Keratinocyte (primary cell): ENCODE results near the gene C21orf91. TPM values are rescaled to one million over a fixed set of nuclear protein-coding genes. Genes with fewer than 3 reads are reported as not detected.
"Not testable (repeated sequence)": the region's sequence is repeated elsewhere in the genome, so short reads cannot be mapped to it uniquely, and the experiment has no call there.

Experiments
- DNase-seq: peaks from one replicate; pipeline ENCODE4 v3.0.0-alpha.2; 2011; ENCODE audit warnings: low read depth, missing footprints, low spot score
- FAIRE-seq: peaks from 2 replicates; lab custom pipeline; 2011; peaks lifted over from hg19 to GRCh38; lab: Jason Lieb, UNC
- H2AFZ ChIP-seq: 2 replicates; pipeline ENCODE4 v1.6.0; 2012; ENCODE audit warnings: low read length, control low read depth, inconsistent platforms; ENCODE audit not compliant: control insufficient read depth
- H3K27ac ChIP-seq: 2 replicates; pipeline ENCODE4 v1.5.1; 2011; ENCODE audit warnings: low read length; ENCODE audit not compliant: control insufficient read depth, insufficient read depth
- H3K27me3 ChIP-seq: 3 replicates; pipeline ENCODE4 v1.6.0; 2011; ENCODE audit warnings: low read length; ENCODE audit not compliant: control insufficient read depth, insufficient read depth; ENCODE audit errors: extremely low read depth
- H3K36me3 ChIP-seq, 2 experiments: 2 replicates in 1 of 2; 3 replicates in 1 of 2; pipeline ENCODE4 v1.5.1; 2011; ENCODE audit warnings: low read length in 2 of 2, mild to moderate bottlenecking in 1 of 2; ENCODE audit not compliant: control insufficient read depth in 2 of 2, insufficient read depth in 2 of 2; ENCODE audit errors: extremely low read depth in 1 of 2
- H3K4me1 ChIP-seq: 3 replicates; pipeline ENCODE4 v1.5.1; 2011; ENCODE audit warnings: low read length; ENCODE audit not compliant: control insufficient read depth, insufficient read depth; ENCODE audit errors: extremely low read depth
- H3K4me2 ChIP-seq: 3 replicates; pipeline ENCODE4 v1.6.0; 2011; ENCODE audit warnings: low read depth, low read length; ENCODE audit not compliant: control insufficient read depth, insufficient read depth; ENCODE audit errors: extremely low read depth
- H3K4me3 ChIP-seq, 3 experiments: fragments of 200-600 bp in 1 of 3; sonication (generic) in 1 of 3; 2 replicates in 2 of 3; 3 replicates in 1 of 3; pipeline ENCODE4 v1.5.1; 2011 to 2016; ENCODE audit warnings: low read length in 3 of 3, mild to moderate bottlenecking in 3 of 3, control low read depth in 2 of 3, inconsistent platforms in 1 of 3, low read depth in 1 of 3, mixed read lengths in 1 of 3, mixed run types in 1 of 3, moderate library complexity in 1 of 3; ENCODE audit not compliant: control insufficient read depth in 2 of 3, insufficient read depth in 2 of 3; ENCODE audit errors: extremely low read depth in 1 of 3
- H3K79me2 ChIP-seq: 2 replicates; pipeline ENCODE4 v1.6.0; 2012; ENCODE audit warnings: low read length; ENCODE audit not compliant: control insufficient read depth, insufficient read depth
- H3K9ac ChIP-seq: 3 replicates; pipeline ENCODE4 v1.6.0; 2011; ENCODE audit warnings: low read length; ENCODE audit not compliant: control insufficient read depth, insufficient read depth; ENCODE audit errors: extremely low read depth
- H3K9me1 ChIP-seq: 3 replicates; pipeline ENCODE4 v1.6.0; 2011; ENCODE audit warnings: low read length; ENCODE audit not compliant: control insufficient read depth, insufficient read depth; ENCODE audit errors: extremely low read depth
- H3K9me3 ChIP-seq: 2 replicates; pipeline ENCODE4 v1.5.1; 2012; ENCODE audit warnings: low read depth, low read length; ENCODE audit not compliant: control insufficient read depth
- H4K20me1 ChIP-seq: 3 replicates; pipeline ENCODE4 v1.6.0; 2011; ENCODE audit warnings: low read length; ENCODE audit not compliant: control insufficient read depth, insufficient read depth; ENCODE audit errors: extremely low read depth
- EZH2 ChIP-seq: IDR thresholded peaks from one replicate; pipeline ENCODE4 v1.6.1; 2012; ENCODE audit warnings: inconsistent platforms, mild to moderate bottlenecking, low read length, moderate library complexity
- dilution Hi-C: fragments of 300-500 bp; cut with MboI; formaldehyde crosslinking; loops from one replicate; pipeline ENCODE4 v1.7.0; 2020; ENCODE audit warnings: low sequenced_read_pairs; ENCODE audit not compliant: extremely low pct_ligation_motif_present
- polyA plus RNA-seq, 5 experiments: library from polyadenylated mRNA; depleted of rRNA in 3 of 5; stranded (reverse) in 3 of 5; stranded (forward) in 1 of 5; unstranded in 1 of 5; fragments of >200 nt; gene quantifications; 1 replicate in 1 of 5; 2 replicates in 3 of 5; 3 replicates in 1 of 5; pipeline versions ENCODE4 v1.2.1 to v1.2.3, GENCODE V29; 2011 to 2012; ENCODE audit warnings: missing spikeins in 2 of 5, low read depth in 1 of 5, low replicate concordance in 1 of 5
- TF ChIP-seq, protein P1 (sequence below), 3 experiments: IDR thresholded peaks in 1 of 3; conservative IDR thresholded peaks in 1 of 3; optimal IDR thresholded peaks in 1 of 3; 2 replicates in 2 of 3; 3 replicates in 1 of 3; pipeline versions ENCODE3 to v1.5.1; 2011; ENCODE audit warnings: low read length in 3 of 3, mild to moderate bottlenecking in 3 of 3, moderate library complexity in 2 of 3, control low read depth in 1 of 3, inconsistent platforms in 1 of 3; ENCODE audit not compliant: insufficient read depth in 2 of 3; ENCODE audit errors: extremely low read depth in 1 of 3

The C21orf91 gene
- polyA plus RNA-seq, 1 donor (not counting 4 experiments of a cell fraction or from before 2014, with no cell fraction given): 28.2 TPM

DNA sequence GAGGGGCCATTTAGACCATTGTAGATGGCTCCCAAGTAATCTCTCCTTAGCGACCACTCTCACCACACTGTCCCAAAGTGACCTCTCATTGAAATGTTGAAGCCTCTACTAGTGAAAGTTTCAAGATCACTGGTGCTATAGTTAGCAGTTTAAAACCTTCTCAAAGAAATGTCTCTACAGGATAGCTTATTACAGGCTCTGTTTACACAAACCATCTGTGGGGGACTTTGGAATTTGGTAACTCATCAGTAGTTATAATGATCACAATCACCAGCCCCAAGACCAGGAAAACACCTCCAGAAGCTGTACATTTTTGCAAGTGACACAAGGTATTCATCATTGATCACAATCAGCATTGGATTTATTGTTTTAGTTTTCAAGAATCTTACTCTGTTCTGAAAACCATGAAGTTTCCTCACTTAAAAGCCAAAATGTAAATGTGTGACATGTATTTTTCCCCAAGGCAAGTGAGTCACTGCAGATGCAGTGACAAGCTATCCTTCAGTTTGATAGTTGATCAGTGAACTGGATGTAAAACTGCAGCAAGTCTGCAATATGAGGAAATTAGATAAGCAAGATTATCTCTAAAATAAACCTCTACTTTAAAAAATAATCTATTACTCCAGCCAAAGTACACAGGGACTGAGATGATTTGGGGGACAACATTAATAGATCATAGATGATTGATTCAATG lies 41.9 kb downstream of the C21orf91 start:
- Histone ChIP-seq H3K9me3 (no peaks in the 10 kb centered on the region), H3K36me3 (no peaks in the 10 kb centered on the region), H3K27me3 (no peaks in the 10 kb centered on the region), H4K20me1 (no peaks in the 10 kb centered on the region), H2AFZ (no peak overlapping the region), H3K27ac (no peak overlapping the region), H3K9me1 (no peaks in the 10 kb centered on the region), H3K4me2 (no peak overlapping the region), H3K4me1 (peaks cover 8% of the 10 kb centered on the region), H3K9ac (no peak overlapping the region), H3K79me2 (no peaks in the 10 kb centered on the region), H3K4me3 (no peak overlapping the region)
- TF ChIP-seq, protein P1, sequence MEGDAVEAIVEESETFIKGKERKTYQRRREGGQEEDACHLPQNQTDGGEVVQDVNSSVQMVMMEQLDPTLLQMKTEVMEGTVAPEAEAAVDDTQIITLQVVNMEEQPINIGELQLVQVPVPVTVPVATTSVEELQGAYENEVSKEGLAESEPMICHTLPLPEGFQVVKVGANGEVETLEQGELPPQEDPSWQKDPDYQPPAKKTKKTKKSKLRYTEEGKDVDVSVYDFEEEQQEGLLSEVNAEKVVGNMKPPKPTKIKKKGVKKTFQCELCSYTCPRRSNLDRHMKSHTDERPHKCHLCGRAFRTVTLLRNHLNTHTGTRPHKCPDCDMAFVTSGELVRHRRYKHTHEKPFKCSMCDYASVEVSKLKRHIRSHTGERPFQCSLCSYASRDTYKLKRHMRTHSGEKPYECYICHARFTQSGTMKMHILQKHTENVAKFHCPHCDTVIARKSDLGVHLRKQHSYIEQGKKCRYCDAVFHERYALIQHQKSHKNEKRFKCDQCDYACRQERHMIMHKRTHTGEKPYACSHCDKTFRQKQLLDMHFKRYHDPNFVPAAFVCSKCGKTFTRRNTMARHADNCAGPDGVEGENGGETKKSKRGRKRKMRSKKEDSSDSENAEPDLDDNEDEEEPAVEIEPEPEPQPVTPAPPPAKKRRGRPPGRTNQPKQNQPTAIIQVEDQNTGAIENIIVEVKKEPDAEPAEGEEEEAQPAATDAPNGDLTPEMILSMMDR (optimal IDR thresholded peaks at IDR 0.05 in 1 of 3, IDR thresholded peaks at IDR 0.05 in 1 of 3, conservative IDR thresholded peaks at IDR 0.05 in 1 of 3; ENCODE audit: extremely low read depth in 1 of 3, insufficient read depth in 2 of 3, low read length in 3 of 3): no peak
- TF ChIP-seq EZH2: no peak
- DNase-seq: no peak
- no peak for FAIRE-seq
- dilution Hi-C loops: no loop called here

DNA sequence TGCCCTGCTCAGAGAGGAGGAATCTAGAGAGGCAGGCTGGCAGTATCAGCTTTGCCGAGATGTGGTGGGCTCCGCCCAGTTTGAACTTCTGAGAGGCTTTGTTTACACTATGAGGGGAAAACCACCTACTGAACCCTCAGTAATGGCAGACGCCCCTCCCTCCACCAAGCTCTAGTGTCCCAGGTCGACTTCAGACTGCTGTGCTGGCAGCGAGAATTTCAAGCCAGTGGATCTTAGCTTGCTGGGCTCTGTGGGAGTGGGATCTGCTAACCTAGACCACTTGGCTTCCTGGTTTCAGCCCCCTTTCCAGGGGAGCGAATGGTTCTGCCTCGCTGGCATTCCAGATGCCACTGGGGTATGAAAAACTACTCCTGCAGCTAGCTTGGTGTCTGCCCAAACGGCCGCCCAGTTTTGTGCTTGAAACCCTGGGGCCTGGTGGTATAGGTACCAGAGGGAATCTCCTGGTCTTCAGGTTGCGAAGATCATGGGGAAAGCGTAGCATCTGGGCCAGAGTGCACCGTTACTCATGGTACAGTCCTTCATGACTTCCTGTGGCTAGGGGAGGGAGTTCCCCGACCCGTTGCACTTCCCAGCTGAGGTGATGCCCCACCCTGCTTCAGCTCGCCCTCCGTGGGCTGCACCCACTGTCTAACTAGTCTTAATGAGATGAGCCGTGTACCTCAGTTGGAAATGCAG lies 43.6 kb downstream of the C21orf91 start:
- FAIRE-seq (no peak), DNase-seq (no peak)
- no peaks in the 10 kb centered on the region for H4K20me1 ChIP-seq
- no peak overlapping the region for H3K4me3 ChIP-seq
- no peaks in the 10 kb centered on the region for H3K9me1 ChIP-seq
- TF ChIP-seq EZH2: no peak
- TF ChIP-seq, protein P1 (optimal IDR thresholded peaks at IDR 0.05 in 1 of 3, IDR thresholded peaks at IDR 0.05 in 1 of 3, conservative IDR thresholded peaks at IDR 0.05 in 1 of 3; ENCODE audit: extremely low read depth in 1 of 3, insufficient read depth in 2 of 3, low read length in 3 of 3): no peak
- no peak overlapping the region for H2AFZ ChIP-seq
- H3K79me2 ChIP-seq: no peaks in the 10 kb centered on the region
- no peaks in the 10 kb centered on the region for H3K9me3 ChIP-seq
- peaks cover 2% of the 10 kb centered on the region for H3K4me1 ChIP-seq
- no peaks in the 10 kb centered on the region for H3K36me3 ChIP-seq
- H3K9ac ChIP-seq: no peak overlapping the region
- no peak overlapping the region for H3K27ac ChIP-seq
- H3K4me2 ChIP-seq: no peak overlapping the region
- dilution Hi-C loops: no loop called here
- H3K27me3 ChIP-seq: no peaks in the 10 kb centered on the region

GRCh38 chr21:17775021-17775420 lies 44.1 kb downstream of the C21orf91 start:
- H2AFZ ChIP-seq, dilution Hi-C loops, DNase-seq, H3K4me1 ChIP-seq, H3K4me3 ChIP-seq, H3K27me3 ChIP-seq, H3K36me3 ChIP-seq, H3K9me1 ChIP-seq, H3K27ac ChIP-seq, FAIRE-seq, H3K4me2 ChIP-seq, H3K9ac ChIP-seq, H3K79me2 ChIP-seq, H4K20me1 ChIP-seq, H3K9me3 ChIP-seq: not testable (repeated sequence)
